ENCODE measurements around the gene KLF13. TPM values are rescaled to one million over a fixed set of nuclear protein-coding genes. Genes with fewer than 3 reads are reported as not detected.

The KLF13 gene
- total and polyA plus RNA-seq, 2 donors (not counting 1 experiment from before 2014, with no cell fraction given) = 65.5 to 140 TPM

GRCh38 chr15:31375772-31376171 lies 49.1 kb downstream of the KLF13 start:
- intact Hi-C loops (cut with micrococcal nuclease) = no loop called here
- ChIA-PET POLR2A (interaction anchor here (0.6 kb wide), 1 partner anchor 31 kb away, joined by 9 read pairs; no protein-coding TSS in a partner anchor), CTCF (interaction anchor here (1.0 to 1.5 kb wide), 3 partner anchors 10 to 113 kb away, joined by 3 to 5 read pairs (median 4); no protein-coding TSS in a partner anchor)
- no peak overlapping the region for H3K4me3 Mint-ChIP-seq
- Histone ChIP-seq H3K4me2 (replicated peaks; ENCODE audit: low read depth, low read length, poor library complexity, severe bottlenecking) (peak overlapping the region; percentile 32), H3K36me3 (replicated peaks in 1 of 2; ENCODE audit: control extremely low read depth in 1 of 2, control insufficient read depth in 1 of 2, extremely low read depth in 1 of 2, insufficient read depth in 2 of 2, low read length in 1 of 2) (peaks cover 1 to 78% of the 10 kb centered on the region in 2 experiments), H3K79me2 (ENCODE audit: control insufficient read depth, insufficient read depth, low read length) (peaks cover 67% of the 10 kb centered on the region), H3K4me3 (ENCODE audit: control extremely low read depth in 1 of 5, extremely low read depth in 1 of 5, insufficient read depth in 1 of 5, low read depth in 2 of 5, low read length in 4 of 5) (no peak overlapping the region), H3K9ac (ENCODE audit: low read length) (no peak overlapping the region), H2AFZ (ENCODE audit: insufficient read depth, low read depth, low read length, poor library complexity, severe bottlenecking) (no peak overlapping the region), H4K20me1 (ENCODE audit: control insufficient read depth, insufficient read depth, low read length, poor library complexity, severe bottlenecking) (peaks cover 90% of the 10 kb centered on the region), H3K9me3 (ENCODE audit: control extremely low read depth in 1 of 3, control insufficient read depth in 2 of 3, insufficient read depth in 1 of 3, low read length in 2 of 3) (peaks cover 0 to 2% (median 0%) of the 10 kb centered on the region in 3 donors), H3K4me1 (ENCODE audit: control insufficient read depth in 2 of 2, insufficient read depth in 2 of 2, low read length in 2 of 2) (peaks cover 25 to 33% of the 10 kb centered on the region in 2 donors), H3K27ac (ENCODE audit: low read length in 2 of 2) (peak overlapping the region in 1 of 2 donors; percentile 6), H3K27me3 (replicated peaks in 1 of 4; ENCODE audit: control extremely low read depth in 1 of 4, control insufficient read depth in 3 of 4, insufficient read depth in 4 of 4, low read length in 3 of 4) (no peaks in the 10 kb centered on the region)
- H3K9me3 Mint-ChIP-seq (ENCODE audit: insufficient read depth) = no peaks in the 10 kb centered on the region
- no peaks in the 10 kb centered on the region for H3K27me3 Mint-ChIP-seq
- ATAC-seq (ENCODE audit: low read depth) (no peak), DNase-seq (no peak)
- H3K27ac Mint-ChIP-seq = peak overlapping the region; percentile 46
- peaks cover 57% of the 10 kb centered on the region for H3K4me1 Mint-ChIP-seq
- TF ChIP-seq EZH2 (IDR thresholded peaks at IDR 0.05; ENCODE audit: borderline replicate concordance, insufficient read depth, low read depth, low read length, poor library complexity, severe bottlenecking) (no peak), CTCF (IDR thresholded peaks at IDR 0.05) (no peak)
- WGBS (ENCODE audit: insufficient coverage) = 95% methylated on average over 8 of the region's 8 CpGs

- whole genome bisulfite sequencing (ENCODE audit: insufficient coverage) = 100% methylated on average over 4 of the region's 11 CpGs
- CTCF ChIA-PET = interaction anchor here (1.0 to 1.5 kb wide), 3 partner anchors 11 to 113 kb away, joined by 3 to 5 read pairs (median 4); no protein-coding TSS in a partner anchor
- POLR2A ChIA-PET = interaction anchor here (0.6 kb wide), 1 partner anchor 32 kb away, joined by 9 read pairs; no protein-coding TSS in a partner anchor
Observed at GRCh38 chr15:31376511-31376910, 49.9 kb downstream of the KLF13 start.

More at GRCh38 chr15:31376511-31376910, 49.9 kb downstream of the KLF13 start:
- intact Hi-C loops (cut with micrococcal nuclease) = no loop called here
- no peak for TF ChIP-seq EZH2 (IDR thresholded peaks at IDR 0.05; ENCODE audit: borderline replicate concordance, insufficient read depth, low read depth, low read length, poor library complexity, severe bottlenecking)
- no peak for TF ChIP-seq CTCF (IDR thresholded peaks at IDR 0.05)
- Histone ChIP-seq H3K4me3 (ENCODE audit: control extremely low read depth in 1 of 5, extremely low read depth in 1 of 5, insufficient read depth in 1 of 5, low read depth in 2 of 5, low read length in 4 of 5) (no peak overlapping the region), H3K36me3 (replicated peaks in 1 of 2; ENCODE audit: control extremely low read depth in 1 of 2, control insufficient read depth in 1 of 2, extremely low read depth in 1 of 2, insufficient read depth in 2 of 2, low read length in 1 of 2) (peaks cover 1 to 74% of the 10 kb centered on the region in 2 experiments), H3K9ac (ENCODE audit: low read length) (no peak overlapping the region), H3K4me1 (ENCODE audit: control insufficient read depth in 2 of 2, insufficient read depth in 2 of 2, low read length in 2 of 2) (peaks cover 21 to 28% of the 10 kb centered on the region in 2 donors), H2AFZ (ENCODE audit: insufficient read depth, low read depth, low read length, poor library complexity, severe bottlenecking) (no peak overlapping the region), H3K27ac (ENCODE audit: low read length in 2 of 2) (no peak overlapping the region), H3K4me2 (replicated peaks; ENCODE audit: low read depth, low read length, poor library complexity, severe bottlenecking) (no peak overlapping the region), H4K20me1 (ENCODE audit: control insufficient read depth, insufficient read depth, low read length, poor library complexity, severe bottlenecking) (peaks cover 83% of the 10 kb centered on the region), H3K9me3 (ENCODE audit: control extremely low read depth in 1 of 3, control insufficient read depth in 2 of 3, insufficient read depth in 1 of 3, low read length in 2 of 3) (peaks cover 0 to 8% (median 0%) of the 10 kb centered on the region in 3 donors), H3K79me2 (ENCODE audit: control insufficient read depth, insufficient read depth, low read length) (peaks cover 59% of the 10 kb centered on the region), H3K27me3 (replicated peaks in 1 of 4; ENCODE audit: control extremely low read depth in 1 of 4, control insufficient read depth in 3 of 4, insufficient read depth in 4 of 4, low read length in 3 of 4) (no peaks in the 10 kb centered on the region)
- peak overlapping the region; percentile 46 for H3K27ac Mint-ChIP-seq
- no peaks in the 10 kb centered on the region for H3K27me3 Mint-ChIP-seq
- peaks cover 54% of the 10 kb centered on the region for H3K4me1 Mint-ChIP-seq
- ATAC-seq (ENCODE audit: low read depth) = no peak
- no peak for DNase-seq
- H3K9me3 Mint-ChIP-seq (ENCODE audit: insufficient read depth) = no peaks in the 10 kb centered on the region
- no peak overlapping the region for H3K4me3 Mint-ChIP-seq

Measured in B cell (primary cell).